ENCODE data around the gene UBE2M. TPM values are rescaled to one million over a fixed set of nuclear protein-coding genes. Genes with fewer than 3 reads are reported as not detected.

Gene UBE2M
- total RNA-seq, 2 donors from 2014 or later = 30.9 to 38.8 TPM

Small RNA genes lying within 50 kb of the gene (microRNA-seq; reads per million reads assigned to microRNA genes)
- 0 to 1.4 reads per million in 2 donors for gene MIR6807 (ENCODE audit: borderline number of aligned reads in 2 of 2, borderline replicate concordance in 1 of 2)

Other genes starting within 250 kb of the UBE2M start
- 1 to 10 TPM; 1.6 to 2.6 TPM for gene ZSCAN22, start 231.6 kb downstream of the UBE2M start, total RNA-seq
- gene A1BG, start 205.1 kb downstream of the UBE2M start, total RNA-seq = 10 to 100 TPM; 45.5 to 52.6 TPM
- gene ZNF497, start 195.9 kb downstream of the UBE2M start, total RNA-seq = under 1 TPM; 0.39 to 0.56 TPM
- 1 to 10 TPM in 1 of 2 donors, under 1 TPM in 1; 0.70 to 1.3 TPM for gene ZNF837, start 177.6 kb downstream of the UBE2M start, total RNA-seq
- gene RPS5, start 171.3 kb downstream of the UBE2M start, total RNA-seq = 1,000 to 10,000 TPM in 1 of 2 donors, 100 to 1,000 TPM in 1; 593 to 1,197 TPM
- gene RNF225, start 163.0 kb downstream of the UBE2M start, total RNA-seq = not detected
- gene ZNF584, start 150.0 kb downstream of the UBE2M start, total RNA-seq = 10 to 100 TPM; 17.4 to 18.5 TPM
- 1 to 10 TPM; 2.7 to 3.1 TPM for gene ZNF132, start 118.5 kb downstream of the UBE2M start, total RNA-seq
- gene ZNF324B, start 107.0 kb downstream of the UBE2M start, total RNA-seq = 1 to 10 TPM; 2.7 to 6.9 TPM
- gene ZNF324, start 91.5 kb downstream of the UBE2M start, total RNA-seq = 1 to 10 TPM; 5.9 to 9.9 TPM
- 10 to 100 TPM in 1 of 2 donors, 1 to 10 TPM in 1; 7.9 to 10.0 TPM for gene ZNF446, start 82.3 kb downstream of the UBE2M start, total RNA-seq
- 1 to 10 TPM; 1.3 to 2.9 TPM for gene SLC27A5, start 46.6 kb downstream of the UBE2M start, total RNA-seq
- gene ZBTB45, start 38.8 kb downstream of the UBE2M start, total RNA-seq = 10 to 100 TPM in 1 of 2 donors, 1 to 10 TPM in 1; 7.2 to 14.3 TPM
- 100 to 1,000 TPM in 1 of 2 donors, 10 to 100 TPM in 1; 99.6 to 207 TPM for gene TRIM28, start 14.5 kb downstream of the UBE2M start, total RNA-seq
- 100 to 1,000 TPM; 109 to 121 TPM for gene CHMP2A, start 3.5 kb downstream of the UBE2M start, total RNA-seq
- 10 to 100 TPM in 1 of 2 donors, 1 to 10 TPM in 1; 6.5 to 11.3 TPM for gene MZF1, start 14.7 kb upstream of the UBE2M start, total RNA-seq